Thoracic aorta (tissue), 2 donors: ENCODE results near the gene CDC25B. TPM values are rescaled to one million over a fixed set of nuclear protein-coding genes. Genes with fewer than 3 reads are reported as not detected.

Experiments
- ATAC-seq: fragments of 150-250 bp; one replicate; pipeline ENCODE4 v1.8.0; 2017; ENCODE audit warnings: low read depth; ENCODE audit not compliant: insufficient number of reproducible peaks, low FRiP score
- DNase-seq: peaks from one replicate; pipeline ENCODE4 v3.0.0-alpha.2; 2020; ENCODE audit warnings: low spot score
- H3K27ac ChIP-seq, 2 donors: fragments of 200-600 bp; sonication (generic); 1 replicate in 1 of 2; 2 replicates in 1 of 2; pipeline ENCODE4 v1.5.1; 2016; ENCODE audit warnings: mild to moderate bottlenecking in 2 of 2, moderate library complexity in 2 of 2
- H3K27me3 ChIP-seq: fragments of 200-600 bp; sonication (generic); replicated peaks from 2 replicates; pipeline ENCODE4 v1.6.0; 2016; ENCODE audit warnings: mild to moderate bottlenecking; ENCODE audit not compliant: insufficient read depth
- H3K36me3 ChIP-seq: fragments of 200-600 bp; sonication (generic); one replicate; pipeline ENCODE4 v1.5.1; 2016
- H3K4me1 ChIP-seq, 2 donors: fragments of 200-600 bp; sonication (generic); 1 replicate in 1 of 2; 2 replicates in 1 of 2; pipeline versions ENCODE4 v1.5.1 to v1.6.0; 2016; ENCODE audit warnings: low read depth in 2 of 2, mild to moderate bottlenecking in 1 of 2; ENCODE audit not compliant: control insufficient read depth in 1 of 2
- H3K4me3 ChIP-seq: fragments of 200-600 bp; sonication (generic); 2 replicates; pipeline ENCODE4 v1.5.1; 2016; ENCODE audit warnings: mild to moderate bottlenecking
- H3K9me3 ChIP-seq: fragments of 200-600 bp; sonication (generic); 2 replicates; pipeline ENCODE4 v1.5.1; 2016
- CTCF ChIP-seq: fragments of 200-600 bp; sonication (generic); IDR thresholded peaks from one replicate; pipeline ENCODE4 v1.5.1; 2019; ENCODE audit warnings: antibody characterized with exemption
- total RNA-seq, 2 donors: library from RNA; depleted of rRNA; stranded (reverse); fragments of >200 nt; gene quantifications; one replicate each; pipeline versions ENCODE4 v1.1.0 to v1.2.3, GENCODE V29; 2016

The CDC25B gene
- total RNA-seq, 2 donors from 2014 or later, result 28.4 to 41.8 TPM

GRCh38 chr20:3783511-3784195, 12.5 kb upstream of the CDC25B start:
- Histone ChIP-seq H3K27me3 (no peaks in the 10 kb centered on the region), H3K4me3 (no peak overlapping the region), H3K36me3 (no peaks in the 10 kb centered on the region), H3K4me1 (peaks cover 29 to 42% of the 10 kb centered on the region in 2 donors), H3K27ac (no peak overlapping the region), H3K9me3 (no peaks in the 10 kb centered on the region)
- no peak for TF ChIP-seq CTCF
- DNase-seq (no peak), ATAC-seq (no peak)

GRCh38 chr20:3784216-3784853, 11.8 kb upstream of the CDC25B start:
- no peak for TF ChIP-seq CTCF
- peak overlapping the region in 1 of 2 donors; percentile 79 for H3K27ac ChIP-seq
- H3K4me3 ChIP-seq, result peak overlapping the region; percentile 83
- H3K4me1 ChIP-seq, result peaks cover 29 to 42% of the 10 kb centered on the region in 2 donors
- no peaks in the 10 kb centered on the region for H3K9me3 ChIP-seq
- no peak for ATAC-seq
- no peaks in the 10 kb centered on the region for H3K36me3 ChIP-seq
- no peaks in the 10 kb centered on the region for H3K27me3 ChIP-seq
- DNase-seq, result no peak

- Histone ChIP-seq H3K4me1 (peaks cover 29 to 42% of the 10 kb centered on the region in 2 donors), H3K4me3 (peak overlapping the region; percentile 83), H3K9me3 (no peaks in the 10 kb centered on the region)
Observed at GRCh38 chr20:3784863-3785239, 11.3 kb upstream of the CDC25B start.

GRCh38 chr20:3785240-3786125, 10.6 kb upstream of the CDC25B start:
- Histone ChIP-seq H3K27ac (peak overlapping the region; percentile 69 to 79), H3K4me3 (peak overlapping the region; percentile 83), H3K9me3 (no peaks in the 10 kb centered on the region), H3K36me3 (no peaks in the 10 kb centered on the region), H3K4me1 (peaks cover 29 to 42% of the 10 kb centered on the region in 2 donors), H3K27me3 (no peaks in the 10 kb centered on the region)
- DNase-seq (no peak), ATAC-seq (no peak)
- TF ChIP-seq CTCF, result no peak

More at GRCh38 chr20:3784863-3785239, 11.3 kb upstream of the CDC25B start:
- ATAC-seq, result no peak
- Histone ChIP-seq H3K27ac (peak overlapping the region in 1 of 2 donors; percentile 79), H3K36me3 (no peaks in the 10 kb centered on the region), H3K27me3 (no peaks in the 10 kb centered on the region)
- DNase-seq, result no peak
- TF ChIP-seq CTCF, result no peak

- peak overlapping the region; percentile 69 to 79 for H3K27ac ChIP-seq
- peak overlapping the region; percentile 83 for H3K4me3 ChIP-seq
- no peak for DNase-seq
- H3K36me3 ChIP-seq, result no peaks in the 10 kb centered on the region
- TF ChIP-seq CTCF, result no peak
- peaks cover 26 to 36% of the 10 kb centered on the region in 2 donors for H3K4me1 ChIP-seq
- H3K9me3 ChIP-seq, result no peaks in the 10 kb centered on the region
- peak; percentile 21 for ATAC-seq
- no peaks in the 10 kb centered on the region for H3K27me3 ChIP-seq
Observed at GRCh38 chr20:3786126-3786484, 10.0 kb upstream of the CDC25B start.
